Lower lobe of right lung (tissue), 2 donors: ENCODE measurements around the gene CCNE1. TPM values are rescaled to one million over a fixed set of nuclear protein-coding genes. Genes with fewer than 3 reads are reported as not detected.
A peak's percentile ranks its signal among the peaks of the same experiment; 100 is the strongest.
"Not testable (repeated sequence)": the region's sequence is repeated elsewhere in the genome, so short reads cannot be mapped to it uniquely, and the experiment has no call there.

Experiments
- ATAC-seq, 2 donors: fragments of 200-7000 bp; cut with Tn5 transposase; one replicate each; pipeline ENCODE4 v1.9.1; 2020 to 2022; ENCODE audit warnings: mild to moderate bottlenecking in 2 of 2, moderate library complexity in 2 of 2
- DNase-seq: peaks from one replicate; pipeline ENCODE4 v3.0.0-alpha.2; 2020
- H3K27ac ChIP-seq: fragments of 200-600 bp; one replicate; pipeline ENCODE4 v1.8.0; 2022
- H3K27me3 ChIP-seq: fragments of 200-600 bp; one replicate; pipeline ENCODE4 v1.8.0; 2022; ENCODE audit warnings: low read depth
- H3K36me3 ChIP-seq: fragments of 200-600 bp; one replicate; pipeline ENCODE4 v1.8.0; 2022; ENCODE audit warnings: mild to moderate bottlenecking
- H3K4me1 ChIP-seq: fragments of 200-600 bp; one replicate; pipeline ENCODE4 v1.8.0; 2022
- H3K4me3 ChIP-seq: fragments of 200-600 bp; one replicate; pipeline ENCODE4 v1.8.0; 2022; ENCODE audit warnings: mild to moderate bottlenecking
- H3K9me3 ChIP-seq: fragments of 200-600 bp; one replicate; pipeline ENCODE4 v1.8.0; 2022
- intact Hi-C: fragments of 100-400 bp; cut with DNase I; formaldehyde crosslinking; loops from one replicate; pipeline ENCODE4 v1.11.0; 2022
- total RNA-seq: library from RNA; stranded (reverse); fragmentation: NEBNext Ultra II Directional; extraction: Animal tissue kit (Norgen Biotek cat#: 25700); gene quantifications from one replicate; pipeline ENCODE4 v1.2.1, GENCODE V29; 2021
- TF ChIP-seq, protein P1 (sequence below): fragments of 200-600 bp; IDR thresholded peaks from one replicate; pipeline ENCODE4 v1.8.0; 2022; ENCODE audit warnings: antibody characterized with exemption, mild to moderate bottlenecking
- donor health status: DM: no; HTN: yes; CAD: no; lungs with severe emphysema.

Gene CCNE1
- total RNA-seq, 1 donor from 2014 or later, result 1.0 TPM

DNA sequence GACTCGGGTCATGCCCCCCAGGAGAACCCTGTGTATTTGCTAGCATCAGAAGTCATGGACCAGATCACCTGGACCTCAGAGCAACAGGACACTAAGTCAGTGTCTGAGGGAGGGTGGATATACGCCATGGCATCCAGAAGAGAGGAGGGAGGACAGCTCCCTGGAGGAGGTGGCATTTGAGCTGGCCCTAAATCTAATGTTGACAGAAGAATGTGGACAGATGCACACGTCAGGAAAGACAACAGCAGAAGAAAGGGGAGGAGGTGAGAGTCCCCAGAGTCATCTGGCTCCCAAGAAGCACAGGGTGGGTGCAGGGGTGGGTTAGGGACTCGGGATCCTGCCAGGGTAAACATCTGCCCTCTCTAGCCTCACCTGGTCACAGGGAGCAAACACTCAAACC, 24.5 kb upstream of the CCNE1 start:
- no peak for DNase-seq
- TF ChIP-seq, protein P1, sequence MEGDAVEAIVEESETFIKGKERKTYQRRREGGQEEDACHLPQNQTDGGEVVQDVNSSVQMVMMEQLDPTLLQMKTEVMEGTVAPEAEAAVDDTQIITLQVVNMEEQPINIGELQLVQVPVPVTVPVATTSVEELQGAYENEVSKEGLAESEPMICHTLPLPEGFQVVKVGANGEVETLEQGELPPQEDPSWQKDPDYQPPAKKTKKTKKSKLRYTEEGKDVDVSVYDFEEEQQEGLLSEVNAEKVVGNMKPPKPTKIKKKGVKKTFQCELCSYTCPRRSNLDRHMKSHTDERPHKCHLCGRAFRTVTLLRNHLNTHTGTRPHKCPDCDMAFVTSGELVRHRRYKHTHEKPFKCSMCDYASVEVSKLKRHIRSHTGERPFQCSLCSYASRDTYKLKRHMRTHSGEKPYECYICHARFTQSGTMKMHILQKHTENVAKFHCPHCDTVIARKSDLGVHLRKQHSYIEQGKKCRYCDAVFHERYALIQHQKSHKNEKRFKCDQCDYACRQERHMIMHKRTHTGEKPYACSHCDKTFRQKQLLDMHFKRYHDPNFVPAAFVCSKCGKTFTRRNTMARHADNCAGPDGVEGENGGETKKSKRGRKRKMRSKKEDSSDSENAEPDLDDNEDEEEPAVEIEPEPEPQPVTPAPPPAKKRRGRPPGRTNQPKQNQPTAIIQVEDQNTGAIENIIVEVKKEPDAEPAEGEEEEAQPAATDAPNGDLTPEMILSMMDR, result no peak
- no peaks in the 10 kb centered on the region for H3K9me3 ChIP-seq
- no peak overlapping the region for H3K4me3 ChIP-seq
- no peaks in the 10 kb centered on the region for H3K4me1 ChIP-seq
- no peaks in the 10 kb centered on the region for H3K36me3 ChIP-seq
- no peaks in the 10 kb centered on the region for H3K27me3 ChIP-seq
- intact Hi-C loops, result no loop called here
- H3K27ac ChIP-seq, result no peak overlapping the region
- ATAC-seq, result no peak

DNA sequence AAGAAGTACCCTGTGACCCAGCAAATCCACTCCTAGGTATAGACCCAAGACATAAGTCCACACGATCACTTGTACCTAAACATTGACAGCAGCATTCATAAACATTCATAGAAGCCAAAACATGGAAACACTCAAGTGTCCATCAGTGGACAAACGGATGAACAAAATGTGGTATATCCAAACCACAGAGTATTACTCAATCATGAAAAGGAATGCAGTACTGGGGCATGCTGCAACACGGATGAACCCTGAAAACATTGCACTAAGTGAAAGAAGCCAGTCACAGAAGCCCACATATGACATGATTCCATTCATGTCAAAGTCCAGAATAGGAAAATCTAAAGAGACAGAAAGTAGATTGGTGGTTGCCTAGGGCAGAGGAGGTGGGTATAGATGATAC, 22.8 kb upstream of the CCNE1 start:
- no peaks in the 10 kb centered on the region for H3K4me1 ChIP-seq
- no peaks in the 10 kb centered on the region for H3K27me3 ChIP-seq
- no peak overlapping the region for H3K4me3 ChIP-seq
- TF ChIP-seq, protein P1, result no peak
- DNase-seq (no peak), ATAC-seq (no peak)
- H3K27ac ChIP-seq, result no peak overlapping the region
- no peaks in the 10 kb centered on the region for H3K36me3 ChIP-seq
- intact Hi-C loops, result no loop called here
- H3K9me3 ChIP-seq, result no peaks in the 10 kb centered on the region

DNA sequence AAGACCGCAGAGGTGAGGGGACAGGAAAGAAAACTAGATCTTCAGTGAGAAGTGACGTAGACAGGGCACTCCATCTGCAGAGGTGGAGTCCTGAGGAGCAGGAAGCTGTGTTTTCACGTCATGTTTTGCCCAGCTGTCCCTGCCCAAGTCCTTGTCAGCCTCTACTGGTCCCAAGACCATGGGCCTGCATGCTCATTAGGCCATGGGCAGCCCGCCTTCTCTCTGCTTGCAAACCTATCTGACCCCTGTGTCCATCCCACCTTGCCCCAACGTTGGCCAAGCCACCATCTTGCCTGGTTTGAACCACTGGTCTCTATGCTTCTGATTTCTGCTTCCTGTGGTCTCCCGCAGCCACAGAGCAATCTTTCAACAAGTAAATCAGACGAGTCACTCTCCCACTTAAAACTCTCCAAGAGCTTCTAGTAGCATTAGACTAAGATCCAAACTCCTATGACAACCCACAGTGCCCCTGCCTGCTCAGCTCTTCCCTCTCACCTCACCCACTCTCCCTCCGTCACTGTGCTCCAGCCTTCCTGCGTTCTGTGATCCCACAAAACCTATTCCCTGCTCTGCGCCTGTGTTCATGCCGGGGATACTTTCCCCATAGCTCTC, 18.6 kb upstream of the CCNE1 start:
- intact Hi-C loops, result no loop called here
- DNase-seq, result no peak
- Histone ChIP-seq H3K4me1 (no peaks in the 10 kb centered on the region), H3K27ac (no peak overlapping the region), H3K9me3 (no peaks in the 10 kb centered on the region), H3K36me3 (no peaks in the 10 kb centered on the region), H3K4me3 (no peak overlapping the region), H3K27me3 (no peaks in the 10 kb centered on the region)
- TF ChIP-seq, protein P1, result no peak
- no peak for ATAC-seq

DNA sequence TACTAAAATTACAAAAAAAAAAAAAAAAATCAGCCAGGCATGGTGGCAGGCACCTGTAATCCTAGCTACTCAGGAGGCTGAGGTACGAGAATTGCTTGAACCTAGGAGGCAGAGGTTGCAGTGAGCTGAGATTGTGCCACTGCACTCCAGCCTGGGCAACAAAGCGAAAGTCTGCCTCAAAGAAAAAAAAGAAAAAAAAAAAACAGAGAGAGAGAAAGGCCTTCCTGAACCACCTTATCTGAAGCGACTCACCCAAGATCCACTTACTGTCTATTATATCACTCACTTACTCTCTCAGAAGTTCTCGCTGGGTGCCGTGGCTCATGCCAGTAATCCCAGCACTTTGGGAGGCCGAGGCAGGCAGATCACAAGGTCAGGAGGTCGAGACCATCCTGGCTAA, 17.3 kb upstream of the CCNE1 start:
- DNase-seq, H3K36me3 ChIP-seq, intact Hi-C loops, ATAC-seq, H3K27ac ChIP-seq, H3K9me3 ChIP-seq, H3K4me1 ChIP-seq, H3K4me3 ChIP-seq, H3K27me3 ChIP-seq: not testable (repeated sequence)

DNA sequence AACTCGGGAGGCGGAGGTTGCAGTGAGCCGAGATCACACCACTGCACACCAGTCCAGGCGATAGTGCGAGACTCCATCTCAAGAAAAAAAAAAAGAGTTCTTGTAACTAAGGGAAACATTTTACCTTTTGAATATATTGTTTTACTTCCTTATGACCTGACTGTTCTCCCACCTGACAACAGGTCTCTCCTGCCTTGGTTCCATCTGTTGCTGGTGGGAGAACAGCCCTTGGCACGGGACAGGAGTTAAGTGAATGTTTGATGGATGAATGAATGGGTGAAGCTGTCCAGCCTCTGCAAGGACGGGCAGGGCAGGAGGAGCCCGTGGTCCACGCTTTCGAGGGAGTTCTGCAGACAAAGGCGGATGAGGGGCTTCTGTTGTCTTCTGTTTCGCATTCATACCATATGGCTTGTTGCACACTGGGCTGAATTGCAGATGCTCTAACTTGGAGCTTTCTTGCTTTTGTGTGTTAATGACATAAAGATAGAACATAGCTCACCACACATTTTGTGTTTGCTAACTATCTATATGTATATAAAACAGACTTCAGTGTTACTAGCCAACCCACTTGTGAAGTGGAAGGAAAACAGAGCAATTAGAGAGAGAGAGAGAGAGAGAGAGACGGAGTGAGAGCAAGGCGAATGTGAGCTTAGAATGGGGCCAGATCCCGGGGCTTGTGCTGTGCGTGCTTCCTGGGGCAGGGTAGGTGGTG, 16.2 kb upstream of the CCNE1 start:
- no peak for ATAC-seq
- DNase-seq, result peak; percentile 6
- Histone ChIP-seq H3K27me3 (no peaks in the 10 kb centered on the region), H3K4me1 (no peaks in the 10 kb centered on the region), H3K4me3 (no peak overlapping the region), H3K9me3 (no peaks in the 10 kb centered on the region), H3K36me3 (no peaks in the 10 kb centered on the region), H3K27ac (no peak overlapping the region)
- TF ChIP-seq, protein P1, result no peak
- intact Hi-C loops, result no loop called here

DNA sequence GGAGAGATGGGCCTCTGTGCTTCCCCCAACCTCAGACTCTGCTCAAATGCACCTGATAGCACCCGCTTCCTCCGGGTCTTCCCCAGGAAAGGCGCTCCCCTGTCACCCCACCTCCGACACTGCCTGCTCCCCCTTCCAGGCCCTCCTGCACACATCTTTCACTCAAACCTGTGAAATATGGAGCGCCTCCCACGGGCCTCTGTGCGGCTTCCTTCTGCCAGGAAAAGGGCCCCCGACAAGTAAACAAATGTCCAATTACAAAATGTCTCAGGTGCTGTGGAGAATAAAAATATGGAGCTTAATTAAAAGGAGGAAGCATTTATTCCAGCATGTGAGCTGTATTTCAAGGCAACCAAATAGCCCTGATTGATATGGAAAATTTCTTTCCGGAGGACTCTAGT, 15.6 kb upstream of the CCNE1 start:
- no peaks in the 10 kb centered on the region for H3K36me3 ChIP-seq
- H3K27me3 ChIP-seq, result no peaks in the 10 kb centered on the region
- TF ChIP-seq, protein P1, result no peak
- no peaks in the 10 kb centered on the region for H3K4me1 ChIP-seq
- ATAC-seq (no peak), DNase-seq (peak; percentile 9)
- intact Hi-C loops, result no loop called here
- H3K27ac ChIP-seq, result no peak overlapping the region
- H3K4me3 ChIP-seq, result no peak overlapping the region
- H3K9me3 ChIP-seq, result no peaks in the 10 kb centered on the region
